ENCODE measurements around the gene TCF12.
"Not testable (repeated sequence)": the region's sequence is repeated elsewhere in the genome, so short reads cannot be mapped to it uniquely, and the experiment has no call there.

Gene TCF12

GRCh38 chr15:56916825-56917477, 1.5 kb upstream of the TCF12 start:
- no peak for DNase-seq

- no peak for DNase-seq
Observed at GRCh38 chr15:56917652-56918045, 795 bp upstream of the TCF12 start.

- DNase-seq, result no peak
Observed at GRCh38 chr15:56919031-56919608, 676 bp downstream of the TCF12 start.

GRCh38 chr15:56919609-56920366, 1.3 kb downstream of the TCF12 start:
- no peak for DNase-seq

GRCh38 chr15:56920367-56920627, 1.9 kb downstream of the TCF12 start:
- no peak for DNase-seq

- no peak for DNase-seq
Observed at GRCh38 chr15:56923174-56923591, 4.7 kb downstream of the TCF12 start.

GRCh38 chr15:56927816-56928215, 9.4 kb downstream of the TCF12 start:
- DNase-seq, result no peak

- DNase-seq, result no peak
Observed at GRCh38 chr15:56929399-56929798, 11.0 kb downstream of the TCF12 start.

- DNase-seq, result no peak
Observed at GRCh38 chr15:56929933-56930332, 11.5 kb downstream of the TCF12 start.

- no peak for DNase-seq
Observed at GRCh38 chr15:56930669-56931313, 12.3 kb downstream of the TCF12 start.

GRCh38 chr15:56931639-56932508, 13.4 kb downstream of the TCF12 start:
- no peak for DNase-seq

- not testable (repeated sequence) for DNase-seq
Observed at GRCh38 chr15:56932509-56932868, 14.0 kb downstream of the TCF12 start.

- no peak for DNase-seq
Observed at GRCh38 chr15:56933410-56933809, 15.0 kb downstream of the TCF12 start.

GRCh38 chr15:56933811-56934210, 15.4 kb downstream of the TCF12 start:
- no peak for DNase-seq

GRCh38 chr15:56934269-56934668, 15.8 kb downstream of the TCF12 start:
- DNase-seq, result no peak

GRCh38 chr15:56936929-56937328, 18.5 kb downstream of the TCF12 start:
- DNase-seq, result no peak

GRCh38 chr15:56939257-56939656, 20.8 kb downstream of the TCF12 start:
- no peak for DNase-seq

GRCh38 chr15:56940388-56940787, 21.9 kb downstream of the TCF12 start:
- no peak for DNase-seq

- no peak for DNase-seq
Observed at GRCh38 chr15:56942118-56942517, 23.7 kb downstream of the TCF12 start.

GRCh38 chr15:56943403-56943802, 25.0 kb downstream of the TCF12 start:
- DNase-seq, result no peak

GRCh38 chr15:56944485-56944884, 26.0 kb downstream of the TCF12 start:
- no peak for DNase-seq

- no peak for DNase-seq
Observed at GRCh38 chr15:56946150-56946549, 27.7 kb downstream of the TCF12 start.
